PFSK-1 (cell line): ENCODE results near the gene ERC2.

Experiments used
- POLR2AphosphoS5 ChIP-seq: IDR thresholded peaks from 2 replicates; pipeline ENCODE4 v1.6.1; 2012; ENCODE audit warnings: low read depth, mild to moderate bottlenecking, control low read depth, low read length, moderate library complexity
- TAF1 ChIP-seq: IDR thresholded peaks from 2 replicates; pipeline ENCODE4 v1.6.1; 2012; ENCODE audit warnings: low read length, control low read depth, borderline replicate concordance; ENCODE audit not compliant: insufficient read depth

GRCh38 chr3:55716611-55717225 is 751.5 kb downstream of the ERC2 start:
- no peak for TF ChIP-seq POLR2AphosphoS5
- TF ChIP-seq TAF1, result no peak
